HL-60 (cell line): ENCODE results near the gene SEC11A.
"Not testable (repeated sequence)": the region's sequence is repeated elsewhere in the genome, so short reads cannot be mapped to it uniquely, and the experiment has no call there.

Experiments used
- DNase-seq, 2 experiments: peaks; one replicate each; pipeline ENCODE4 v3.0.0-alpha.2; 2010 to 2020; ENCODE audit warnings: low read depth in 1 of 2, low spot score in 1 of 2
- H3K27ac ChIP-seq: fragments of 250-450 bp; sonication (Bioruptor Pico); replicated peaks from 2 replicates; pipeline ENCODE4 v1.5.1; 2020; ENCODE audit warnings: mild to moderate bottlenecking, moderate library complexity
- H3K27me3 ChIP-seq: fragments of 250-450 bp; sonication (Bioruptor Pico); 2 replicates; pipeline ENCODE4 v1.5.1; 2021; ENCODE audit warnings: mild to moderate bottlenecking, moderate library complexity; ENCODE audit not compliant: insufficient read depth, poor library complexity, severe bottlenecking
- H3K4me3 ChIP-seq: replicated peaks from 2 replicates; pipeline ENCODE4 v1.5.1; 2011; ENCODE audit warnings: mild to moderate bottlenecking, control low read depth, low read length; ENCODE audit not compliant: insufficient read depth
- GABPA ChIP-seq: IDR thresholded peaks from 2 replicates; pipeline ENCODE4 v1.6.1; 2012; ENCODE audit warnings: low read depth
- POLR2AphosphoS5 ChIP-seq: IDR thresholded peaks from 2 replicates; pipeline ENCODE4 v1.6.1; 2012; ENCODE audit warnings: low read depth
- SPI1 ChIP-seq: IDR thresholded peaks from 2 replicates; pipeline ENCODE4 v1.6.1; 2012; ENCODE audit warnings: low read depth, mild to moderate bottlenecking, borderline replicate concordance
- TF ChIP-seq, protein P1 (sequence below): IDR thresholded peaks from 2 replicates; pipeline ENCODE4 v1.6.1; 2012; ENCODE audit warnings: low read depth; ENCODE audit not compliant: insufficient replicate concordance
- TF ChIP-seq, protein P2 (sequence below): IDR thresholded peaks from one replicate; pipeline ENCODE4 v1.5.1; 2011; ENCODE audit warnings: low read length, control low read depth, inconsistent platforms; ENCODE audit not compliant: insufficient read depth

The SEC11A gene

DNA sequence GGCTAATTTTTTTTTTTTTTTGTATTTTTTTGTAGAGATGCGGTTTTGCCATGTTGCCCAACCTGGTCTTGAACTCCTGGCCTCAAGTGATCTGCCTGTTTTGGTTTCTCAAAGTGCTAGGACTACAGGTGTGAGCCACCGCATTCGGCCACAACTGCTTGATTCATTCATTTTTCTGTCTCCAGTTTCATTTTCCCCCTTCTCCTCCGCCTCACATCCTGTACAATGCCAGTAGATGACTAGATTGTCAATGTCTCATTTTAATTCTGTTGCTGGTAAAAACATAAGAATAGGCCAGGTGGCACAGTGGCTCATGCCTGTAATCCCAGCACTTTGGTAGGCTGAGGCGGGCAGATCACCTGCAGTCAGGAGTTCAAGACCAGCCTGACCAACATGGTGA is 20.4 kb upstream of the SEC11A start:
- TF ChIP-seq POLR2AphosphoS5 (no peak), GABPA (no peak), SPI1 (no peak)
- TF ChIP-seq, protein P1, sequence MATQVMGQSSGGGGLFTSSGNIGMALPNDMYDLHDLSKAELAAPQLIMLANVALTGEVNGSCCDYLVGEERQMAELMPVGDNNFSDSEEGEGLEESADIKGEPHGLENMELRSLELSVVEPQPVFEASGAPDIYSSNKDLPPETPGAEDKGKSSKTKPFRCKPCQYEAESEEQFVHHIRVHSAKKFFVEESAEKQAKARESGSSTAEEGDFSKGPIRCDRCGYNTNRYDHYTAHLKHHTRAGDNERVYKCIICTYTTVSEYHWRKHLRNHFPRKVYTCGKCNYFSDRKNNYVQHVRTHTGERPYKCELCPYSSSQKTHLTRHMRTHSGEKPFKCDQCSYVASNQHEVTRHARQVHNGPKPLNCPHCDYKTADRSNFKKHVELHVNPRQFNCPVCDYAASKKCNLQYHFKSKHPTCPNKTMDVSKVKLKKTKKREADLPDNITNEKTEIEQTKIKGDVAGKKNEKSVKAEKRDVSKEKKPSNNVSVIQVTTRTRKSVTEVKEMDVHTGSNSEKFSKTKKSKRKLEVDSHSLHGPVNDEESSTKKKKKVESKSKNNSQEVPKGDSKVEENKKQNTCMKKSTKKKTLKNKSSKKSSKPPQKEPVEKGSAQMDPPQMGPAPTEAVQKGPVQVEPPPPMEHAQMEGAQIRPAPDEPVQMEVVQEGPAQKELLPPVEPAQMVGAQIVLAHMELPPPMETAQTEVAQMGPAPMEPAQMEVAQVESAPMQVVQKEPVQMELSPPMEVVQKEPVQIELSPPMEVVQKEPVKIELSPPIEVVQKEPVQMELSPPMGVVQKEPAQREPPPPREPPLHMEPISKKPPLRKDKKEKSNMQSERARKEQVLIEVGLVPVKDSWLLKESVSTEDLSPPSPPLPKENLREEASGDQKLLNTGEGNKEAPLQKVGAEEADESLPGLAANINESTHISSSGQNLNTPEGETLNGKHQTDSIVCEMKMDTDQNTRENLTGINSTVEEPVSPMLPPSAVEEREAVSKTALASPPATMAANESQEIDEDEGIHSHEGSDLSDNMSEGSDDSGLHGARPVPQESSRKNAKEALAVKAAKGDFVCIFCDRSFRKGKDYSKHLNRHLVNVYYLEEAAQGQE, result no peak
- TF ChIP-seq, protein P2, sequence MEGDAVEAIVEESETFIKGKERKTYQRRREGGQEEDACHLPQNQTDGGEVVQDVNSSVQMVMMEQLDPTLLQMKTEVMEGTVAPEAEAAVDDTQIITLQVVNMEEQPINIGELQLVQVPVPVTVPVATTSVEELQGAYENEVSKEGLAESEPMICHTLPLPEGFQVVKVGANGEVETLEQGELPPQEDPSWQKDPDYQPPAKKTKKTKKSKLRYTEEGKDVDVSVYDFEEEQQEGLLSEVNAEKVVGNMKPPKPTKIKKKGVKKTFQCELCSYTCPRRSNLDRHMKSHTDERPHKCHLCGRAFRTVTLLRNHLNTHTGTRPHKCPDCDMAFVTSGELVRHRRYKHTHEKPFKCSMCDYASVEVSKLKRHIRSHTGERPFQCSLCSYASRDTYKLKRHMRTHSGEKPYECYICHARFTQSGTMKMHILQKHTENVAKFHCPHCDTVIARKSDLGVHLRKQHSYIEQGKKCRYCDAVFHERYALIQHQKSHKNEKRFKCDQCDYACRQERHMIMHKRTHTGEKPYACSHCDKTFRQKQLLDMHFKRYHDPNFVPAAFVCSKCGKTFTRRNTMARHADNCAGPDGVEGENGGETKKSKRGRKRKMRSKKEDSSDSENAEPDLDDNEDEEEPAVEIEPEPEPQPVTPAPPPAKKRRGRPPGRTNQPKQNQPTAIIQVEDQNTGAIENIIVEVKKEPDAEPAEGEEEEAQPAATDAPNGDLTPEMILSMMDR, result no peak
- no peak overlapping the region for H3K27ac ChIP-seq
- H3K4me3 ChIP-seq, result no peak overlapping the region
- no peaks in the 10 kb centered on the region for H3K27me3 ChIP-seq
- DNase-seq, result no peak

DNA sequence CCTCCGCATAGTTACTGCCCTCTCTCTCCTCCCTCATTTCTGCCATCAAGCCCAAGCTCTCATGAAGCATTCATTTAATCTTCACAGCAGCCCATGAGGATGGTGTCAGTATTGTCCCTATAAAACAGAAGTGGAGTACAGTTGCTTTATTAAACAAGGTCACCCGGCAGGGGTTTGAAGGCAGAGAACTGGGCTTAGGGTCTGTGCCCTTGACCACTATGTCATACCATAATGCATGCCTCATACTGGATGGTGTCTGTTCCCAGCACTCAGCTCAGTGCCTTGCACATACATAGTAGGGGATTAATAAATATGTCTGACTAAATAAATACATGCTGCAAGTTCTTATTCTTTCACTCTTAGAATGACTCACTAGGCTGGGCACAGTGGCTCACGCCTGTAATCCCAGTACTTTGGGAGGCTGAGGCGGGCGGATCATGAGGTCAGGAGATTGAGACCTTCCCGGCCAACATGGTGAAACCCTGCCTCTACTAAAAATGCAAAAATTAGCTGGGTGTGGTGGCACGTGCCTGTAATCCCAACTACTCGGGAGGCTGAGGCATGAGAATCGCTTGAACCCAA is 19.6 kb upstream of the SEC11A start:
- H3K27ac ChIP-seq, result peak overlapping the region; percentile 83
- H3K4me3 ChIP-seq, DNase-seq, H3K27me3 ChIP-seq: not testable (repeated sequence)

DNA sequence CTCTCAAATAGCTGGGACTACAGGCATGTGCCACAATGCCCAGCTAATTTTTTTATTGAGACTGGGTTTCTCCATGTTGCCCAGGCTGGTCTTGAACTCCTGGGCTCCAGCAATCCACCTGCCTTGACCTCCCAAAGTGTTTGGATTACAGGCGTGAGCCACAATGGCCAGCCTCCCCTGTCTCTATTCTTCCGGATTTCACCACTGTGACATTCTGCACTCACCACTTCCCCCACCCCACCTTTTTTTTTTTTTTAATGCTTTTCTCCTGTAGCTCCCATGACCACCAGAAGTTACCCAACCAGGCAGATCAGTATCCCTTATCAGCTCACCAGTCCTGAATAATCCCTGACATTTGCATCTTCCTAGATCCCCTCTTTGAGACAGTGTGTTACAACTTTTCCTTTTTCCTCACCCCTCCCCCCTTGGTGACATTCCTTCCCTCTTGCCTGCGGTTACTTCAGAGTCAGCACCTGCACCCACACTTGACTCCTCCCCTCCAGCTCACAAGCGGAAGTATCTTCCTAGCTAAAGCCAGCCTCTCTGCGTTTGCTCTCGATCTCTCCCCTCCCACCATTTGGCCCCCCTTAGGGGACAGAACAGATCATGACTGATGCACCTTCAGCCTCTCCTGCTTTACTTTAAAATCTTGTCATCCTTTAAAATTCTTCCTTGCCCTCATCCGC is 19.0 kb upstream of the SEC11A start:
- TF ChIP-seq, protein P1, result no peak
- peak; percentile 56; the same call in 1 of the 2 replicates for TF ChIP-seq SPI1
- peak; percentile 96 for DNase-seq
- no peak overlapping the region for H3K4me3 ChIP-seq
- no peaks in the 10 kb centered on the region for H3K27me3 ChIP-seq
- peak overlapping the region; percentile 83 for H3K27ac ChIP-seq

DNA sequence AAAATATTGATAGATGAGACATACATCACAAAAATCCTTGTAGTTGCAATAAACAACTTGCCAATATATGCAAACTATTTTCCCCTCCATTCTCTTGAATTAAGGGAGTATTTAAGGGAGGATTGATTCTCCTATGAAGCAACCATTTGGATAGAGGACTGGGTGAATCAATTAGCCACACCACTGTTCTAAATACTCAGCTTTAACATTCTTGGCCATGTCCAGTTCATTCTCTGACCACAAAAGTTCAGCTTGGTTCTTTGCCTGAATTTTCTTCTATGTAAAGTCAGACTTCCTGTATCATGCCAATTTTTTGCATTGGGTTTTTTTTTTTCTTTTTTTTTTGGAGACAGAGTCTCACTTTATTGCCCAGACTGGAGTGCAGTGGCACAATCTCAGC is 15.8 kb upstream of the SEC11A start:
- Histone ChIP-seq H3K27ac (no peak overlapping the region), H3K4me3 (no peak overlapping the region), H3K27me3 (no peaks in the 10 kb centered on the region)
- DNase-seq, result no peak
- TF ChIP-seq SPI1 (no peak), POLR2AphosphoS5 (no peak), GABPA (no peak)
- TF ChIP-seq, protein P1, result no peak
- TF ChIP-seq, protein P2, result no peak
